ENCODE results near the gene CUL7. TPM values are rescaled to one million over a fixed set of nuclear protein-coding genes. Genes with fewer than 3 reads are reported as not detected.

Gene CUL7
- total and polyA plus RNA-seq, 2 experiments from 2014 or later = 21.8 to 54.1 TPM

- H3K4me1 ChIP-seq (ENCODE audit: insufficient read depth) = peaks cover 5% of the 10 kb centered on the region; the same call in 1 of the 2 replicates
- H3K79me2 ChIP-seq (ENCODE audit: insufficient read depth) = peaks cover 33% of the 10 kb centered on the region
- peak overlapping the region; percentile 82 for H3K4me3 ChIP-seq
- no peak for TF ChIP-seq EZH2 (IDR thresholded peaks at IDR 0.05; ENCODE audit: insufficient read depth, poor library complexity, severe bottlenecking)
- in situ Hi-C loops (cut with MboI) = loop anchor here (5.0 kb wide), 1 partner anchor 67 kb away; no protein-coding TSS in a partner anchor
- H3K4me2 ChIP-seq (ENCODE audit: unreplicated experiment) = peak overlapping the region; percentile 93
- H3K36me3 ChIP-seq (ENCODE audit: low read depth) = peaks cover 3% of the 10 kb centered on the region; the same call in 1 of the 2 replicates
- H2AFZ ChIP-seq = peak overlapping the region; percentile 88
- no peaks in the 10 kb centered on the region for H4K20me1 ChIP-seq (ENCODE audit: insufficient read depth)
- H3K9me3 ChIP-seq (ENCODE audit: low read depth) = no peaks in the 10 kb centered on the region
- no peaks in the 10 kb centered on the region for H3K9me2 ChIP-seq (ENCODE audit: insufficient read depth)
- peak overlapping the region; percentile 72 for H3K27ac ChIP-seq
- no peaks in the 10 kb centered on the region for H3K27me3 ChIP-seq (replicated peaks; ENCODE audit: insufficient read depth)
- H3K9ac ChIP-seq = peak overlapping the region; percentile 96
- 4 to 7% methylated on average over 13 to 15 of the region's 15 CpGs for WGBS, 2 experiments (ENCODE audit: low coverage in 1 of 2, low lambda C conversion rate in 2 of 2, missing lambda C conversion rate in 2 of 2)
- peak; percentile 42 for DNase-seq
- no peaks in the 10 kb centered on the region for H3F3A ChIP-seq (ENCODE audit: insufficient read depth)
These were observed 6.5 kb upstream of the CUL7 start for GRCh38 chr6:43060034-43060754.

DNA sequence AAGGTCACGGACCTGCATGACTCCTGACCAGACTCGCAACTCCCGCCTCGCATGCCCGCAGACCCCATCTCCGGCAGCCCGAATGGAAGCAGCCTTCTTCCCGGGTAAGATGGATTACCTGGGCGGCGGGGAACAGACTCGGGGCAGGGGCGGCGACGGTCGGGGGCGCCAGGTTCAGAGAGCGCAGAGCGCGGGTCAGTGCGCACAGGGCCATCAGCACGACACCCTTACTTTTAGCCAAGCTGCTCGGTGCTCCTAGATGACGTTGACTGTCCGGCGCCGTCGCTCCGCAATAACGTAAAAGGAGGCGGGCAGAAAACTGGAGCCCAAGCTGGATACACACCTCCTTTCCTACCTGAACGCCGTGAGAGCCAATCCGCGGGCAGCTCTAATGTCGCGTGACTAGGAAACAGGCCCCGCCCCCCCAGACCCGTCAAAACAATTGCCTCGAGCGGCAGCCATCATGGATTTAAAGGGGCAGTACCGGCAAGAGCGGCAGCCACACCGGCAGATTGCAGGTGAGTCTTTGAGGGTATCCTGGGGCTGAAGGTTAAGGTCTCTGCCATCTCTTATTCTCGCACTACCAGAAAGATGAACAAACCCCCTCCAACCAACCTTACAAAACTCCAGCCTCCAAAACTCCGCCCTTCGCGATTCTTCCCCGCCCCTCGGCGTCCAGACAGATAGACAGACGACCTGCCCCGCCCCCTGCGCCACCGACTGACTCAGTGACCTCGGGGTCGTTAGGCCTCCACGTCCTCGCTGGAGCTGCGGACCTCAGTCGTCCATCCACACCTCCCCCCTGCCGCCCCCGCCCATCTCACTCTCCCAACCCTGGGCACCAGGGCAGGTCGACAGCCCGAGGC, 5.8 kb upstream of the CUL7 start, which contains the start of the genes KLC4 and MRPL2:
TSS of gene KLC4 (plus strand) at position 464 of the 866 bp plus-strand sequence. CDS start 1,705 bp downstream, outside the sequence.
TSS of gene MRPL2 (minus strand) at position 267 of the 866 bp plus-strand sequence. CDS start at position 214, 53 bp downstream.
- no peaks in the 10 kb centered on the region for H3K27me3 ChIP-seq (replicated peaks; ENCODE audit: insufficient read depth)
- peak within 1 kb of the TSS; percentile 82 for H3K4me3 ChIP-seq
- in situ Hi-C loops (cut with MboI) = loop anchor here (5.0 kb wide), 1 partner anchor 68 kb away; no protein-coding TSS in a partner anchor
- peak within 1 kb of the TSS; percentile 72 for H3K27ac ChIP-seq
- no peaks in the 10 kb centered on the region for H3K9me2 ChIP-seq (ENCODE audit: insufficient read depth)
- peaks cover 5% of the 10 kb centered on the region; the same call in 1 of the 2 replicates for H3K4me1 ChIP-seq (ENCODE audit: insufficient read depth)
- H3K9me3 ChIP-seq (ENCODE audit: low read depth) = no peaks in the 10 kb centered on the region
- 1 to 2% methylated on average over 39 to 64 of the region's 64 CpGs for WGBS, 2 experiments (ENCODE audit: low coverage in 1 of 2, low lambda C conversion rate in 2 of 2, missing lambda C conversion rate in 2 of 2)
- H2AFZ ChIP-seq = peak within 1 kb of the TSS; percentile 88
- H3K9ac ChIP-seq = peak within 1 kb of the TSS; percentile 96
- H3K4me2 ChIP-seq (ENCODE audit: unreplicated experiment) = peak within 1 kb of the TSS; percentile 93
- H3K79me2 ChIP-seq (ENCODE audit: insufficient read depth) = peaks cover 33% of the 10 kb centered on the region
- TF ChIP-seq EZH2phosphoT487 (IDR thresholded peaks at IDR 0.05; ENCODE audit: insufficient read depth, low read depth) (no peak), EZH2 (IDR thresholded peaks at IDR 0.05; ENCODE audit: insufficient read depth, poor library complexity, severe bottlenecking) (no peak)
- DNase-seq = peak; percentile 100
- H3F3A ChIP-seq (ENCODE audit: insufficient read depth) = no peaks in the 10 kb centered on the region
- peaks cover 3% of the 10 kb centered on the region; the same call in 1 of the 2 replicates for H3K36me3 ChIP-seq (ENCODE audit: low read depth)
- no peaks in the 10 kb centered on the region for H4K20me1 ChIP-seq (ENCODE audit: insufficient read depth)

- no peak for TF ChIP-seq EZH2 (IDR thresholded peaks at IDR 0.05; ENCODE audit: insufficient read depth, poor library complexity, severe bottlenecking)
- no peak for TF ChIP-seq EZH2phosphoT487 (IDR thresholded peaks at IDR 0.05; ENCODE audit: insufficient read depth, low read depth)
- Histone ChIP-seq H3K4me1 (ENCODE audit: insufficient read depth) (peaks cover 5% of the 10 kb centered on the region; the same call in 1 of the 2 replicates), H4K20me1 (ENCODE audit: insufficient read depth) (no peaks in the 10 kb centered on the region), H2AFZ (peak overlapping the region; percentile 78; the same call in 1 of the 2 replicates), H3K36me3 (ENCODE audit: low read depth) (peaks cover 3% of the 10 kb centered on the region; the same call in 1 of the 2 replicates), H3K9me2 (ENCODE audit: insufficient read depth) (no peaks in the 10 kb centered on the region), H3K79me2 (ENCODE audit: insufficient read depth) (peaks cover 33% of the 10 kb centered on the region), H3K27ac (no peak overlapping the region), H3K9ac (peak overlapping the region; percentile 96), H3K4me3 (peak overlapping the region; percentile 82), H3K9me3 (ENCODE audit: low read depth) (no peaks in the 10 kb centered on the region), H3F3A (ENCODE audit: insufficient read depth) (no peaks in the 10 kb centered on the region), H3K27me3 (replicated peaks; ENCODE audit: insufficient read depth) (no peaks in the 10 kb centered on the region), H3K4me2 (ENCODE audit: unreplicated experiment) (peak overlapping the region; percentile 85)
- peak; percentile 42 for DNase-seq
- 0 to 8% methylated on average over 1 of the region's 1 CpG for WGBS, 2 experiments (ENCODE audit: low coverage in 1 of 2, low lambda C conversion rate in 2 of 2, missing lambda C conversion rate in 2 of 2)
- in situ Hi-C loops (cut with MboI) = no loop called here
These were observed 4.9 kb upstream of the CUL7 start for GRCh38 chr6:43058531-43058930.

GRCh38 chr6:43055966-43056365, 2.3 kb upstream of the CUL7 start:
- Histone ChIP-seq H3F3A (ENCODE audit: insufficient read depth) (no peaks in the 10 kb centered on the region), H3K4me2 (ENCODE audit: unreplicated experiment) (no peak overlapping the region), H3K27ac (no peak overlapping the region), H3K4me1 (ENCODE audit: insufficient read depth) (peaks cover 23% of the 10 kb centered on the region), H3K9me3 (ENCODE audit: low read depth) (no peaks in the 10 kb centered on the region), H4K20me1 (ENCODE audit: insufficient read depth) (no peaks in the 10 kb centered on the region), H2AFZ (no peak overlapping the region), H3K27me3 (replicated peaks; ENCODE audit: insufficient read depth) (no peaks in the 10 kb centered on the region), H3K9ac (no peak overlapping the region), H3K4me3 (no peak overlapping the region), H3K9me2 (ENCODE audit: insufficient read depth) (no peaks in the 10 kb centered on the region), H3K36me3 (ENCODE audit: low read depth) (peaks cover 3% of the 10 kb centered on the region; the same call in 1 of the 2 replicates), H3K79me2 (ENCODE audit: insufficient read depth) (peaks cover 55% of the 10 kb centered on the region)
- DNase-seq = no peak
- in situ Hi-C loops (cut with MboI) = no loop called here
- TF ChIP-seq EZH2phosphoT487 (IDR thresholded peaks at IDR 0.05; ENCODE audit: insufficient read depth, low read depth) (no peak), EZH2 (IDR thresholded peaks at IDR 0.05; ENCODE audit: insufficient read depth, poor library complexity, severe bottlenecking) (no peak)
- 65 to 72% methylated on average over 8 of the region's 8 CpGs for WGBS, 2 experiments (ENCODE audit: low coverage in 1 of 2, low lambda C conversion rate in 2 of 2, missing lambda C conversion rate in 2 of 2)
